Measurements from ENCODE around the gene MRPS34. TPM values are rescaled to one million over a fixed set of nuclear protein-coding genes. Genes with fewer than 3 reads are reported as not detected.
"Not testable (repeated sequence)": the region's sequence is repeated elsewhere in the genome, so short reads cannot be mapped to it uniquely, and the experiment has no call there.

Gene MRPS34
- total RNA-seq, 1 donor from 2014 or later: 70.9 TPM

DNA sequence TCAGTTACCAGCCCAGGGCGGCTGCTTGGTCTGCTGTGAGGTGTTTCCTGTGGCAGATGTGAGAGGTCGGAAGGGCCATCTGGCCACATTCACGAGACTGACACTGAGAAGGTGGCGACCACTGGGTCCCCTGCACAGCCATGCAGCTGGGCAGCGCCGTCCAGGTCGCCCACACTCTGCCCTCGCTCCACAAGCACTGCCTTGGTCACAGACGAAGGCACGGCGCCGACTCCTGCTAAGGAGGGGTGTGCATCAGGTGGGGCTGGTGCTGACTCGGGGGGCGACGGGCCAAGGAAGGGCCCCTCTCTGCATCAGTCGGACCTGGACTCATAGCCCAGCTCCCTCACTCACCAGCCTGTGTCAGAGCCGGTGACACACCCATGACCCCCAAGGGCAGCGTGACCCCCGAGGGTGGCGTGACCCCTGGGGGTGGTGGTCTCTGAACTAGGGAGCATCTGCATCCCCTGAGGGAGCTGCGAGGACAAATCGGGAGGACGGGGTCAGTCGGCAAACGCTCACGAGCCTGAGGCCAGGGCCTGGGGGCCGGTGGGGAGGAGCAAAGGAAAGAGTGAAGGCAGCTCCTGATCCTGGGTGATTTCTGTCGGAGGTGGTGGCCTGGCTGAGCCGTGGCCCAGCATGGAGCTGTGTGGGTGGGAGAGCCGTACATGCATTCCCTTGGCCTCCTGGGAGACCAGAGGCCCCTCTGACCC lies 32.0 kb downstream of the MRPS34 start:
- no peak overlapping the region for H3K4me3 Mint-ChIP-seq (ENCODE audit: unreplicated experiment)
- H3K4me1 Mint-ChIP-seq (ENCODE audit: unreplicated experiment): peaks cover 15% of the 10 kb centered on the region
- H3K9me3 Mint-ChIP-seq (ENCODE audit: unreplicated experiment): no peaks in the 10 kb centered on the region
- no peak for DNase-seq (ENCODE audit: extremely low spot score, unreplicated experiment)
- no peaks in the 10 kb centered on the region for H3K27me3 Mint-ChIP-seq (ENCODE audit: unreplicated experiment)
- TF ChIP-seq, protein P1, sequence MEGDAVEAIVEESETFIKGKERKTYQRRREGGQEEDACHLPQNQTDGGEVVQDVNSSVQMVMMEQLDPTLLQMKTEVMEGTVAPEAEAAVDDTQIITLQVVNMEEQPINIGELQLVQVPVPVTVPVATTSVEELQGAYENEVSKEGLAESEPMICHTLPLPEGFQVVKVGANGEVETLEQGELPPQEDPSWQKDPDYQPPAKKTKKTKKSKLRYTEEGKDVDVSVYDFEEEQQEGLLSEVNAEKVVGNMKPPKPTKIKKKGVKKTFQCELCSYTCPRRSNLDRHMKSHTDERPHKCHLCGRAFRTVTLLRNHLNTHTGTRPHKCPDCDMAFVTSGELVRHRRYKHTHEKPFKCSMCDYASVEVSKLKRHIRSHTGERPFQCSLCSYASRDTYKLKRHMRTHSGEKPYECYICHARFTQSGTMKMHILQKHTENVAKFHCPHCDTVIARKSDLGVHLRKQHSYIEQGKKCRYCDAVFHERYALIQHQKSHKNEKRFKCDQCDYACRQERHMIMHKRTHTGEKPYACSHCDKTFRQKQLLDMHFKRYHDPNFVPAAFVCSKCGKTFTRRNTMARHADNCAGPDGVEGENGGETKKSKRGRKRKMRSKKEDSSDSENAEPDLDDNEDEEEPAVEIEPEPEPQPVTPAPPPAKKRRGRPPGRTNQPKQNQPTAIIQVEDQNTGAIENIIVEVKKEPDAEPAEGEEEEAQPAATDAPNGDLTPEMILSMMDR (IDR thresholded peaks at IDR 0.05): no peak
- H3K36me3 Mint-ChIP-seq (ENCODE audit: unreplicated experiment): peaks cover 4% of the 10 kb centered on the region
- peak overlapping the region; percentile 23 for H3K27ac Mint-ChIP-seq (ENCODE audit: unreplicated experiment)

DNA sequence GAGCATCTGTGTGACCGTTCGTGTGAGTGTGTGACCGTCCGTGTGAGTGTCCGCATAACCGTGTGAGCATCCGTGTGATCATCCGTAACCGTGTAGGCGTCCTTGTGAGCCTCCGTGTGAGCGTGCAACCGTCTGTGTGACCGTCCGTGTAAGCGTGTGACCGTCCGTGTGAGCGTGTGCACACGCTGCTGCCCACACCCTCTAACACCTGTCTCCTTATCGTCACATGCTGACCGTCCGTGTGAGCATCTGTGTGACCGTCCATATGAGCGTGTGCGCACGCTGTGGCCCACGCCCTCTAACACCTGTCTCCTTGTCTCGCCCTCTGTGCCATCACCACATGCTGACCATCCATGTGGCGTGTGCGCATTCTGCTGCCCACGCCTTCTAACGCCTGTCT lies 32.7 kb downstream of the MRPS34 start:
- H3K9me3 Mint-ChIP-seq (ENCODE audit: unreplicated experiment): no peaks in the 10 kb centered on the region
- H3K4me1 Mint-ChIP-seq (ENCODE audit: unreplicated experiment): peaks cover 8% of the 10 kb centered on the region

DNA sequence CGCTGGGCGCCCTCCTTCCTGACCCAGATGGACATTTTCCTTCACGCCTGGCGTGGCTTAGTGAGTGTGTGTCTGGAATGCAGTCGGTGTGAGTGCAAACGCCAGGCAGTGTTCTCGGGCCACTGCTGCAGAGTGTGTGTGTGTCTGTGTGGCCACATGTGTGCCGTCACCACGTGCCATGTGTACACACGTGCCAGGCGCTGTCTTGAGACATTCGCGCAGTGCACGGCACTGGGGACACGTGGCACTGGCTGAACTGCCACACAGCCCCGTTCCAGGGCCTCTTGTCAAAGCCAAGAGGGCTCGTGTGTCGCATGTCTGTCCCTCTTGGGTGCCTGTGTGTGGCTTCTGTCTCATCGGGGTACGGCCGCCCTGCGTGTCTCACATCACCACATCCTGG lies 38.1 kb downstream of the MRPS34 start:
- Mint-ChIP-seq H3K27ac (ENCODE audit: unreplicated experiment) (no peak overlapping the region), H3K9me3 (ENCODE audit: unreplicated experiment) (no peaks in the 10 kb centered on the region), H3K4me3 (ENCODE audit: unreplicated experiment) (no peak overlapping the region), H3K27me3 (ENCODE audit: unreplicated experiment) (no peaks in the 10 kb centered on the region), H3K36me3 (ENCODE audit: unreplicated experiment) (peaks cover 12% of the 10 kb centered on the region), H3K4me1 (ENCODE audit: unreplicated experiment) (no peaks in the 10 kb centered on the region)
- TF ChIP-seq, protein P1 (IDR thresholded peaks at IDR 0.05): no peak
- DNase-seq (ENCODE audit: extremely low spot score, unreplicated experiment): no peak

More for the DNA sequence above, 32.7 kb downstream of the MRPS34 start:
- TF ChIP-seq, protein P1 (IDR thresholded peaks at IDR 0.05): no peak
- DNase-seq (ENCODE audit: extremely low spot score, unreplicated experiment): no peak
- Mint-ChIP-seq H3K27ac (ENCODE audit: unreplicated experiment) (no peak overlapping the region), H3K36me3 (ENCODE audit: unreplicated experiment) (peaks cover 4% of the 10 kb centered on the region), H3K27me3 (ENCODE audit: unreplicated experiment) (no peaks in the 10 kb centered on the region), H3K4me3 (ENCODE audit: unreplicated experiment) (no peak overlapping the region)

DNA sequence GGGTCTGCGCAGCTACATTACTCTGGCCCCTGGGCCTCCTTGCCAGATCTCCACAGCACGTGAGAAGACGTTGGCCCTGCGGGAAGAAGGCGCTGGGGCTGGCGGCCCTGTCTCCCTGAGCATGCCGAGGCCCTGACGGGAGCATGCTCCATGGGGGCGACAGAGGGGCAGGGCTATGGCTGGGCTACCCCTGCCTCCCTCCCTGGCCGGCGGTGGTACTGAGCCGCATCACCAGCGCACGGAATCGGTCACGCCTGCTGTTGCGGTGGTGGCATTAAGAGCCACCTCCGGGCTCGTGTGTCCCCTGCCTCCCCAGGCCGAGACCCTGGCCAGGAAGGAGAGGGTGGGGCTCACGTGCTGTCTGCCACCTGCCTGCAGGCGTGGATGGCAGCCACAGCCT lies 38.8 kb downstream of the MRPS34 start:
- H3K9me3 Mint-ChIP-seq (ENCODE audit: unreplicated experiment): no peaks in the 10 kb centered on the region
- TF ChIP-seq, protein P1 (IDR thresholded peaks at IDR 0.05): no peak
- peaks cover 12% of the 10 kb centered on the region for H3K36me3 Mint-ChIP-seq (ENCODE audit: unreplicated experiment)
- no peaks in the 10 kb centered on the region for H3K4me1 Mint-ChIP-seq (ENCODE audit: unreplicated experiment)
- no peak overlapping the region for H3K27ac Mint-ChIP-seq (ENCODE audit: unreplicated experiment)
- H3K27me3 Mint-ChIP-seq (ENCODE audit: unreplicated experiment): no peaks in the 10 kb centered on the region
- DNase-seq (ENCODE audit: extremely low spot score, unreplicated experiment): no peak
- no peak overlapping the region for H3K4me3 Mint-ChIP-seq (ENCODE audit: unreplicated experiment)

DNA sequence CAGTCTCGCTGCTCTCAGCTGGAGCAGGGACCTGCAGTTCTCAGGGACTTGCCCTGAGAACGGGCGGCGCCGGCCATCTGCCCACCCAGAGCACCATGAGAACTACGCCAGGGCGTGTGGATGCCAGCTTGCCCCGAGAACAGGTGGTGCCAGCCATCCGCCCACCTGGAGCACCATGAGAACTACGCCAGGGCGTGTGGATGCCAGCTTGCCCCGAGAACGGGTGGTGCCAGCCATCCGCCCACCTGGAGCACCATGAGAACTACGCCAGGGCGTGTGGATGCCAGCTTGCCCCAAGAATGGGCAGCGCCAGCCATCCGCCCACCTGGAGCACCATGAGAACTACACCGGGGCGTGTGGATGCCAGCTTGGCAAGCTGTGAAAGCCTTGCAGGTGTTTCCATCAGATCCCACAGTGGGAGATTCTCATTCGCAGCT lies 40.4 kb downstream of the MRPS34 start:
- not testable (repeated sequence) for H3K9me3 Mint-ChIP-seq (ENCODE audit: unreplicated experiment); H3K4me1 Mint-ChIP-seq (ENCODE audit: unreplicated experiment); DNase-seq (ENCODE audit: extremely low spot score, unreplicated experiment); H3K4me3 Mint-ChIP-seq (ENCODE audit: unreplicated experiment); H3K27ac Mint-ChIP-seq (ENCODE audit: unreplicated experiment); H3K27me3 Mint-ChIP-seq (ENCODE audit: unreplicated experiment)
- peaks cover 17% of the 10 kb centered on the region for H3K36me3 Mint-ChIP-seq (ENCODE audit: unreplicated experiment)
